Breast epithelium (tissue), 3 donors: ENCODE measurements around the gene CRIM1.

ENCODE experiments used
- CTCF ChIP-seq, 3 donors: fragments of 450-650 bp; IDR thresholded peaks; one replicate each; pipeline ENCODE4 v1.5.1; 2016 to 2017; ENCODE audit warnings: antibody characterized with exemption in 3 of 3, mild to moderate bottlenecking in 3 of 3, moderate library complexity in 3 of 3
- POLR2A ChIP-seq: fragments of 450-650 bp; IDR thresholded peaks from one replicate; pipeline ENCODE4 v1.6.1; 2016; ENCODE audit warnings: antibody characterized with exemption, mild to moderate bottlenecking, moderate library complexity
- POLR2AphosphoS5 ChIP-seq, 3 donors: sonication (generic); formaldehyde crosslinking; IDR thresholded peaks; one replicate each; pipeline ENCODE4 v1.6.1; 2017; ENCODE audit warnings: antibody characterized with exemption in 3 of 3

GRCh38 chr2:36453652-36454051, 98.1 kb downstream of the CRIM1 start:
- TF ChIP-seq CTCF (IDR thresholded peaks at IDR 0.05) (no peak), POLR2A (no peak), POLR2AphosphoS5 (IDR thresholded peaks at IDR 0.05) (no peak)
